ENCODE data around the gene ADGRB2.

Gene ADGRB2

GRCh38 chr1:31685795-31686194 lies 78.3 kb downstream of the ADGRB2 start:
- H3K27ac ChIP-seq (ENCODE audit: low read depth, low read length): no peak overlapping the region
- peaks cover 3 to 6% of the 10 kb centered on the region in 2 donors for H3K4me1 ChIP-seq (ENCODE audit: control insufficient read depth in 1 of 2, insufficient read depth in 2 of 2, low read length in 2 of 2)
- no peaks in the 10 kb centered on the region for H3K9me3 ChIP-seq (ENCODE audit: control insufficient read depth in 1 of 2, low read length in 2 of 2)
- H3K9ac ChIP-seq (ENCODE audit: low read depth in 1 of 2, low read length in 2 of 2): no peak overlapping the region
- no peak overlapping the region for H3K4me3 ChIP-seq (ENCODE audit: low read depth in 1 of 2, low read length in 2 of 2)
- H3K27me3 ChIP-seq (ENCODE audit: control insufficient read depth in 1 of 2, insufficient read depth in 2 of 2, low read length in 2 of 2): no peaks in the 10 kb centered on the region
- H3K36me3 ChIP-seq (ENCODE audit: control insufficient read depth in 1 of 2, insufficient read depth in 2 of 2, low read length in 2 of 2): no peaks in the 10 kb centered on the region

GRCh38 chr1:31683997-31684396 lies 80.1 kb downstream of the ADGRB2 start:
- H3K4me3 ChIP-seq (ENCODE audit: low read depth in 1 of 2, low read length in 2 of 2): no peak overlapping the region
- H3K9ac ChIP-seq (ENCODE audit: low read depth in 1 of 2, low read length in 2 of 2): no peak overlapping the region
- no peak overlapping the region for H3K27ac ChIP-seq (ENCODE audit: low read depth, low read length)
- no peaks in the 10 kb centered on the region for H3K9me3 ChIP-seq (ENCODE audit: control insufficient read depth in 1 of 2, low read length in 2 of 2)
- H3K4me1 ChIP-seq (ENCODE audit: control insufficient read depth in 1 of 2, insufficient read depth in 2 of 2, low read length in 2 of 2): peaks cover 3 to 6% of the 10 kb centered on the region in 2 donors
- no peaks in the 10 kb centered on the region for H3K36me3 ChIP-seq (ENCODE audit: control insufficient read depth in 1 of 2, insufficient read depth in 2 of 2, low read length in 2 of 2)
- no peaks in the 10 kb centered on the region for H3K27me3 ChIP-seq (ENCODE audit: control insufficient read depth in 1 of 2, insufficient read depth in 2 of 2, low read length in 2 of 2)

GRCh38 chr1:31681415-31681814 lies 82.7 kb downstream of the ADGRB2 start:
- H3K36me3 ChIP-seq (ENCODE audit: control insufficient read depth in 1 of 2, insufficient read depth in 2 of 2, low read length in 2 of 2): no peaks in the 10 kb centered on the region
- peaks cover 0 to 6% of the 10 kb centered on the region in 2 donors for H3K4me1 ChIP-seq (ENCODE audit: control insufficient read depth in 1 of 2, insufficient read depth in 2 of 2, low read length in 2 of 2)
- H3K9ac ChIP-seq (ENCODE audit: low read depth in 1 of 2, low read length in 2 of 2): no peak overlapping the region
- H3K4me3 ChIP-seq (ENCODE audit: low read depth in 1 of 2, low read length in 2 of 2): no peak overlapping the region
- no peak overlapping the region for H3K27ac ChIP-seq (ENCODE audit: low read depth, low read length)
- no peaks in the 10 kb centered on the region for H3K9me3 ChIP-seq (ENCODE audit: control insufficient read depth in 1 of 2, low read length in 2 of 2)
- H3K27me3 ChIP-seq (ENCODE audit: control insufficient read depth in 1 of 2, insufficient read depth in 2 of 2, low read length in 2 of 2): no peaks in the 10 kb centered on the region

- Histone ChIP-seq H3K9ac (ENCODE audit: low read depth in 1 of 2, low read length in 2 of 2) (no peak overlapping the region), H3K9me3 (ENCODE audit: control insufficient read depth in 1 of 2, low read length in 2 of 2) (no peaks in the 10 kb centered on the region), H3K27ac (ENCODE audit: low read depth, low read length) (no peak overlapping the region), H3K4me3 (ENCODE audit: low read depth in 1 of 2, low read length in 2 of 2) (no peak overlapping the region), H3K4me1 (ENCODE audit: control insufficient read depth in 1 of 2, insufficient read depth in 2 of 2, low read length in 2 of 2) (peaks cover 0 to 6% of the 10 kb centered on the region in 2 donors), H3K27me3 (ENCODE audit: control insufficient read depth in 1 of 2, insufficient read depth in 2 of 2, low read length in 2 of 2) (no peaks in the 10 kb centered on the region), H3K36me3 (ENCODE audit: control insufficient read depth in 1 of 2, insufficient read depth in 2 of 2, low read length in 2 of 2) (no peaks in the 10 kb centered on the region)
Measured at GRCh38 chr1:31679676-31680230, 84.4 kb downstream of the ADGRB2 start.

GRCh38 chr1:31679091-31679490 lies 85.0 kb downstream of the ADGRB2 start:
- H3K9ac ChIP-seq (ENCODE audit: low read depth in 1 of 2, low read length in 2 of 2): no peak overlapping the region
- no peaks in the 10 kb centered on the region for H3K36me3 ChIP-seq (ENCODE audit: control insufficient read depth in 1 of 2, insufficient read depth in 2 of 2, low read length in 2 of 2)
- no peak overlapping the region for H3K4me3 ChIP-seq (ENCODE audit: low read depth in 1 of 2, low read length in 2 of 2)
- H3K9me3 ChIP-seq (ENCODE audit: control insufficient read depth in 1 of 2, low read length in 2 of 2): no peaks in the 10 kb centered on the region
- H3K4me1 ChIP-seq (ENCODE audit: control insufficient read depth in 1 of 2, insufficient read depth in 2 of 2, low read length in 2 of 2): peaks cover 0 to 6% of the 10 kb centered on the region in 2 donors
- H3K27ac ChIP-seq (ENCODE audit: low read depth, low read length): no peak overlapping the region
- H3K27me3 ChIP-seq (ENCODE audit: control insufficient read depth in 1 of 2, insufficient read depth in 2 of 2, low read length in 2 of 2): no peaks in the 10 kb centered on the region

GRCh38 chr1:31678681-31679080 lies 85.5 kb downstream of the ADGRB2 start:
- H3K36me3 ChIP-seq (ENCODE audit: control insufficient read depth in 1 of 2, insufficient read depth in 2 of 2, low read length in 2 of 2): no peaks in the 10 kb centered on the region

GRCh38 chr1:31677949-31678348 lies 86.2 kb downstream of the ADGRB2 start:
- no peaks in the 10 kb centered on the region for H3K36me3 ChIP-seq (ENCODE audit: control insufficient read depth in 1 of 2, insufficient read depth in 2 of 2, low read length in 2 of 2)
- H3K9ac ChIP-seq (ENCODE audit: low read depth in 1 of 2, low read length in 2 of 2): no peak overlapping the region
- H3K27me3 ChIP-seq (ENCODE audit: control insufficient read depth in 1 of 2, insufficient read depth in 2 of 2, low read length in 2 of 2): no peaks in the 10 kb centered on the region
- no peak overlapping the region for H3K27ac ChIP-seq (ENCODE audit: low read depth, low read length)
- no peaks in the 10 kb centered on the region for H3K9me3 ChIP-seq (ENCODE audit: control insufficient read depth in 1 of 2, low read length in 2 of 2)
- H3K4me1 ChIP-seq (ENCODE audit: control insufficient read depth in 1 of 2, insufficient read depth in 2 of 2, low read length in 2 of 2): peaks cover 0 to 6% of the 10 kb centered on the region in 2 donors
- H3K4me3 ChIP-seq (ENCODE audit: low read depth in 1 of 2, low read length in 2 of 2): no peak overlapping the region

More at GRCh38 chr1:31678681-31679080, 85.5 kb downstream of the ADGRB2 start:
- H3K27ac ChIP-seq (ENCODE audit: low read depth, low read length): no peak overlapping the region
- no peak overlapping the region for H3K9ac ChIP-seq (ENCODE audit: low read depth in 1 of 2, low read length in 2 of 2)
- no peak overlapping the region for H3K4me3 ChIP-seq (ENCODE audit: low read depth in 1 of 2, low read length in 2 of 2)
- H3K27me3 ChIP-seq (ENCODE audit: control insufficient read depth in 1 of 2, insufficient read depth in 2 of 2, low read length in 2 of 2): no peaks in the 10 kb centered on the region
- H3K4me1 ChIP-seq (ENCODE audit: control insufficient read depth in 1 of 2, insufficient read depth in 2 of 2, low read length in 2 of 2): peaks cover 0 to 6% of the 10 kb centered on the region in 2 donors
- no peaks in the 10 kb centered on the region for H3K9me3 ChIP-seq (ENCODE audit: control insufficient read depth in 1 of 2, low read length in 2 of 2)

- no peak overlapping the region for H3K27ac ChIP-seq (ENCODE audit: low read depth, low read length)
- H3K27me3 ChIP-seq (ENCODE audit: control insufficient read depth in 1 of 2, insufficient read depth in 2 of 2, low read length in 2 of 2): no peaks in the 10 kb centered on the region
- H3K4me1 ChIP-seq (ENCODE audit: control insufficient read depth in 1 of 2, insufficient read depth in 2 of 2, low read length in 2 of 2): peaks cover 0 to under 1% of the 10 kb centered on the region in 2 donors
- no peak overlapping the region for H3K4me3 ChIP-seq (ENCODE audit: low read depth in 1 of 2, low read length in 2 of 2)
- H3K9ac ChIP-seq (ENCODE audit: low read depth in 1 of 2, low read length in 2 of 2): no peak overlapping the region
- no peaks in the 10 kb centered on the region for H3K9me3 ChIP-seq (ENCODE audit: control insufficient read depth in 1 of 2, low read length in 2 of 2)
- H3K36me3 ChIP-seq (ENCODE audit: control insufficient read depth in 1 of 2, insufficient read depth in 2 of 2, low read length in 2 of 2): no peaks in the 10 kb centered on the region
Measured at GRCh38 chr1:31677401-31677800, 86.7 kb downstream of the ADGRB2 start.

Data from duodenal mucosa (tissue), 2 donors.